Measurements from ENCODE around the gene KIRREL1.

- TF ChIP-seq, protein P1, sequence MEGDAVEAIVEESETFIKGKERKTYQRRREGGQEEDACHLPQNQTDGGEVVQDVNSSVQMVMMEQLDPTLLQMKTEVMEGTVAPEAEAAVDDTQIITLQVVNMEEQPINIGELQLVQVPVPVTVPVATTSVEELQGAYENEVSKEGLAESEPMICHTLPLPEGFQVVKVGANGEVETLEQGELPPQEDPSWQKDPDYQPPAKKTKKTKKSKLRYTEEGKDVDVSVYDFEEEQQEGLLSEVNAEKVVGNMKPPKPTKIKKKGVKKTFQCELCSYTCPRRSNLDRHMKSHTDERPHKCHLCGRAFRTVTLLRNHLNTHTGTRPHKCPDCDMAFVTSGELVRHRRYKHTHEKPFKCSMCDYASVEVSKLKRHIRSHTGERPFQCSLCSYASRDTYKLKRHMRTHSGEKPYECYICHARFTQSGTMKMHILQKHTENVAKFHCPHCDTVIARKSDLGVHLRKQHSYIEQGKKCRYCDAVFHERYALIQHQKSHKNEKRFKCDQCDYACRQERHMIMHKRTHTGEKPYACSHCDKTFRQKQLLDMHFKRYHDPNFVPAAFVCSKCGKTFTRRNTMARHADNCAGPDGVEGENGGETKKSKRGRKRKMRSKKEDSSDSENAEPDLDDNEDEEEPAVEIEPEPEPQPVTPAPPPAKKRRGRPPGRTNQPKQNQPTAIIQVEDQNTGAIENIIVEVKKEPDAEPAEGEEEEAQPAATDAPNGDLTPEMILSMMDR (conservative IDR thresholded peaks at IDR 0.05 in 1 of 2, IDR thresholded peaks at IDR 0.05 in 1 of 2; ENCODE audit: extremely low read depth in 1 of 2, insufficient read depth in 1 of 2, low read depth in 1 of 2, low read length in 2 of 2): no peak
- TF ChIP-seq EZH2 (IDR thresholded peaks at IDR 0.05; ENCODE audit: borderline replicate concordance, low read length): no peak
Observed at GRCh38 chr1:158054721-158055120, 61.3 kb downstream of the KIRREL1 start.

Data from mammary epithelial cell (primary cell).